Measurements from ENCODE around the gene MAMDC2.
"Not testable (repeated sequence)": the region's sequence is repeated elsewhere in the genome, so short reads cannot be mapped to it uniquely, and the experiment has no call there.

The MAMDC2 gene

GRCh38 chr9:70197216-70198044, 153.8 kb downstream of the MAMDC2 start:
- DNase-seq (ENCODE audit: low spot score), result no peak

- DNase-seq (ENCODE audit: low spot score), result not testable (repeated sequence)
Measured at GRCh38 chr9:70204743-70205142, 161.1 kb downstream of the MAMDC2 start.

GRCh38 chr9:70205366-70206020, 161.8 kb downstream of the MAMDC2 start:
- DNase-seq (ENCODE audit: low spot score), result no peak

GRCh38 chr9:70217029-70217428, 173.4 kb downstream of the MAMDC2 start:
- DNase-seq (ENCODE audit: low spot score), result no peak

- no peak for DNase-seq (ENCODE audit: low spot score)
Measured at GRCh38 chr9:70218767-70219166, 175.1 kb downstream of the MAMDC2 start.

GRCh38 chr9:70220216-70220615, 176.6 kb downstream of the MAMDC2 start:
- DNase-seq (ENCODE audit: low spot score), result no peak

- no peak for DNase-seq (ENCODE audit: low spot score)
Measured at GRCh38 chr9:70222354-70222753, 178.7 kb downstream of the MAMDC2 start.

GRCh38 chr9:70228118-70228517, 184.5 kb downstream of the MAMDC2 start:
- peak; percentile 59 for DNase-seq (ENCODE audit: low spot score)

- DNase-seq (ENCODE audit: low spot score), result peak; percentile 62
Measured at GRCh38 chr9:70228611-70229010, 185.0 kb downstream of the MAMDC2 start.

- peak; percentile 77 for DNase-seq (ENCODE audit: low spot score)
Measured at GRCh38 chr9:70229026-70229425, 185.4 kb downstream of the MAMDC2 start.

GRCh38 chr9:70229579-70229978, 185.9 kb downstream of the MAMDC2 start:
- peak; percentile 79 for DNase-seq (ENCODE audit: low spot score)

- DNase-seq (ENCODE audit: low spot score), result no peak
Measured at GRCh38 chr9:70232476-70232875, 188.8 kb downstream of the MAMDC2 start.

GRCh38 chr9:70234208-70234607, 190.6 kb downstream of the MAMDC2 start:
- not testable (repeated sequence) for DNase-seq (ENCODE audit: low spot score)

- DNase-seq (ENCODE audit: low spot score), result not testable (repeated sequence)
Measured at GRCh38 chr9:70245952-70246351, 202.3 kb downstream of the MAMDC2 start.

- no peak for DNase-seq (ENCODE audit: low spot score)
Measured at GRCh38 chr9:70250221-70250620, 206.6 kb downstream of the MAMDC2 start.

GRCh38 chr9:70255486-70255885, 211.8 kb downstream of the MAMDC2 start:
- DNase-seq (ENCODE audit: low spot score), result no peak

GRCh38 chr9:70256123-70256551, 212.5 kb downstream of the MAMDC2 start:
- peak; percentile 29 for DNase-seq (ENCODE audit: low spot score)

GRCh38 chr9:70257502-70257901, 213.9 kb downstream of the MAMDC2 start:
- peak; percentile 27 for DNase-seq (ENCODE audit: low spot score)

GRCh38 chr9:70257991-70258691, 214.5 kb downstream of the MAMDC2 start:
- DNase-seq (ENCODE audit: low spot score), result peak; percentile 74

GRCh38 chr9:70258692-70259511, 215.3 kb downstream of the MAMDC2 start, which contains the start of gene SMC5:
SMC5 (plus strand) TSS chr9:70258978; CDS start chr9:70259079, 101 bp downstream.
- peak; percentile 87 for DNase-seq (ENCODE audit: low spot score)

- no peak for DNase-seq (ENCODE audit: low spot score)
Measured at GRCh38 chr9:70259512-70259802, 215.8 kb downstream of the MAMDC2 start.

- DNase-seq (ENCODE audit: low spot score), result no peak
Measured at GRCh38 chr9:70260007-70260443, 216.4 kb downstream of the MAMDC2 start.

Data from cerebellar cortex (tissue), 1 donor.